A549 (cell line): Measurements from ENCODE around the gene BMPER. TPM values are rescaled to one million over a fixed set of nuclear protein-coding genes. Genes with fewer than 3 reads are reported as not detected.
"Not testable (repeated sequence)": the region's sequence is repeated elsewhere in the genome, so short reads cannot be mapped to it uniquely, and the experiment has no call there.

Experiments
- ATAC-seq, 2 experiments: fragments of 200-7000 bp in 1 of 2; fragments of >200 bp in 1 of 2; cut with Nextera tagmentation in 1 of 2; cut with Tn5 transposase in 1 of 2; 3 replicates each; pipeline versions ENCODE4 v1.8.0 to v1.9.1; 2018 to 2020; ENCODE audit warnings: mild to moderate bottlenecking in 1 of 2, moderate library complexity in 1 of 2
- CTCF ChIA-PET: fragments of 300-600 bp; sonication (Branson Sonifier 250); formaldehyde crosslinking; extraction: SDS; loops from one replicate; lab custom pipeline; 2021; ENCODE audit warnings: antibody characterized with exemption, inconsistent platforms; lab: Yijun Ruan, JAX
- POLR2A ChIA-PET: fragments of 350-600 bp; formaldehyde crosslinking; extraction: SDS; loops from one replicate; lab custom pipeline; 2021; ENCODE audit warnings: antibody characterized with exemption, inconsistent platforms; lab: Yijun Ruan, JAX
- DNase-seq, 2 experiments: peaks; one replicate each; pipeline versions ENCODE4 v3.0.0 to v3.0.0-alpha.2; 2011 to 2016; ENCODE audit warnings: low read depth in 1 of 2, low spot score in 1 of 2
- FAIRE-seq: peaks from 2 replicates; lab custom pipeline; 2011; peaks lifted over from hg19 to GRCh38; lab: Jason Lieb, UNC
- H3K27ac ChIP-seq, 2 experiments: fragments of >200 bp; sonication (Bioruptor Twin); formaldehyde crosslinking; 3 replicates each; pipeline ENCODE4 v1.5.1; 2016 to 2017
- H3K4me1 ChIP-seq: fragments of >200 bp; sonication (Bioruptor Twin); formaldehyde crosslinking; 3 replicates; pipeline ENCODE4 v1.6.1; 2016
- H3K4me2 ChIP-seq: fragments of >200 bp; sonication (Bioruptor Twin); formaldehyde crosslinking; 3 replicates; pipeline ENCODE4 v1.6.1; 2016
- H3K4me3 ChIP-seq: fragments of >200 bp; sonication (Bioruptor Twin); formaldehyde crosslinking; 3 replicates; pipeline ENCODE4 v1.5.1; 2016
- H3K9me3 ChIP-seq: fragments of >200 bp; sonication (Bioruptor Twin); formaldehyde crosslinking; 3 replicates; pipeline ENCODE4 v1.6.1; 2016
- ESRRA ChIP-seq: fragments of 150-350 bp; IDR thresholded peaks from 2 replicates; pipeline ENCODE4 v1.6.1; 2014; ENCODE audit warnings: mild to moderate bottlenecking, low read length, borderline replicate concordance
- FOXS1 ChIP-seq: fragments of 250-450 bp; sonication (Bioruptor Pico); IDR thresholded peaks from 2 replicates; pipeline ENCODE4 v1.5.0; 2020; ENCODE audit warnings: mild to moderate bottlenecking, moderate library complexity
- GATA3 ChIP-seq: IDR thresholded peaks from 2 replicates; pipeline ENCODE4 v1.6.1; 2012; ENCODE audit warnings: borderline replicate concordance
- HOXB5 ChIP-seq: fragments of 250-450 bp; sonication (Bioruptor Pico); IDR thresholded peaks from 2 replicates; pipeline ENCODE4 v1.5.0; 2020; ENCODE audit warnings: mild to moderate bottlenecking, moderate library complexity
- KDM5A ChIP-seq: fragments of 200-600 bp; sonication (generic); IDR thresholded peaks from 2 replicates; pipeline ENCODE4 v1.6.1; 2016; ENCODE audit warnings: antibody characterized with exemption, mild to moderate bottlenecking
- MAX ChIP-seq: IDR thresholded peaks from 2 replicates; pipeline ENCODE4 v1.6.1; 2012
- MYC ChIP-seq: IDR thresholded peaks from 2 replicates; pipeline ENCODE4 v1.6.1; 2012; ENCODE audit warnings: mild to moderate bottlenecking, inconsistent platforms, low read length, improper control_type of control experiment, borderline replicate concordance
- PBX3 ChIP-seq: IDR thresholded peaks from 2 replicates; pipeline ENCODE4 v1.6.1; 2012
- PHF8 ChIP-seq: fragments of 200-600 bp; sonication (generic); IDR thresholded peaks from 2 replicates; pipeline ENCODE4 v1.6.1; 2016; ENCODE audit warnings: low read depth, mild to moderate bottlenecking, antibody characterized with exemption, moderate library complexity, borderline replicate concordance
- POLR2A ChIP-seq: IDR thresholded peaks from 2 replicates; pipeline ENCODE4 v1.6.1; 2012; ENCODE audit warnings: mild to moderate bottlenecking, low read length
- RARB ChIP-seq: fragments of 250-450 bp; sonication (Bioruptor Pico); IDR thresholded peaks from 2 replicates; pipeline ENCODE4 v1.8.0; 2021; ENCODE audit warnings: mild to moderate bottlenecking, moderate library complexity
- ZFP36 ChIP-seq: fragments of 450-650 bp; IDR thresholded peaks from 2 replicates; pipeline ENCODE4 v1.6.1; 2014; ENCODE audit warnings: borderline replicate concordance; ENCODE audit not compliant: partially characterized antibody
- WGBS: methylation state at CpG from one replicate; pipeline ENCODE4 v1.1.6; 2017; ENCODE audit errors: missing lambda C conversion rate; 5-methylcytosine and 5-hydroxymethylcytosine counted together
- polyA plus RNA-seq, 4 experiments: library from polyadenylated mRNA; depleted of rRNA in 3 of 4; stranded (reverse); fragments of >200 nt; fragmentation: RNase III in 1 of 4; extraction: RNeasy Plus Mini Kit Qiagen cat#74134 plus additional on column Dnase treatment in 1 of 4; gene quantifications; 2 replicates in 3 of 4; 3 replicates in 1 of 4; pipeline ENCODE4 v1.2.3, GENCODE V29; 2011 to 2017

The BMPER gene
- polyA plus RNA-seq, 2 of the 4 experiments (the other 2 are of a cell fraction) = 5.0 to 5.8 TPM

GRCh38 chr7:34168013-34168412, 262.7 kb downstream of the BMPER start:
- Histone ChIP-seq H3K4me1 (no peaks in the 10 kb centered on the region), H3K27ac (peak overlapping the region in 1 of 2 experiments; percentile 22; a peak in 1 of 6 replicates), H3K9me3 (0 out of 3 replicates have a peak, but pooled peaks cover 3% of the 10 kb centered on the region), H3K4me2 (no peak overlapping the region), H3K4me3 (no peak overlapping the region)
- CTCF ChIA-PET = interaction anchor here (0.6 kb wide), 1 partner anchor 186 kb away, joined by 3 read pairs; no protein-coding TSS in a partner anchor
- no peak for FAIRE-seq
- TF ChIP-seq MYC = no peak
- POLR2A ChIA-PET = no interaction called here
- no peak for ATAC-seq
- WGBS = 79% methylated on average over 8 of the region's 8 CpGs
- DNase-seq = no peak

GRCh38 chr7:34174688-34175616, 269.6 kb downstream of the BMPER start:
- FAIRE-seq, H3K9me3 ChIP-seq, H3K4me1 ChIP-seq, POLR2A ChIA-PET: not testable (repeated sequence)
- TF ChIP-seq MAX (peak; percentile 43), GATA3 (peak; percentile 53; the same call in 1 of the 2 replicates), HOXB5 (CRISPR knock-in tag) (peak; percentile 12; the same call in 1 of the 2 replicates)
- peak in 1 of 2 experiments; percentile 72; a peak in 3 of 6 replicates for ATAC-seq
- Histone ChIP-seq H3K27ac (peak overlapping the region; percentile 87 to 95), H3K4me2 (peak overlapping the region; percentile 88), H3K4me3 (peak overlapping the region; percentile 59)
- DNase-seq = peak in 1 of 2 experiments; percentile 70
- 2% methylated on average over 17 of the region's 32 CpGs for WGBS
- CTCF ChIA-PET = interaction anchor here (1.0 to 1.6 kb wide), 3 partner anchors 8 to 146 kb away, joined by 3 to 4 read pairs (median 4); no protein-coding TSS in a partner anchor

- no peak for TF ChIP-seq KDM5A
- TF ChIP-seq PBX3 = no peak
- no peak for TF ChIP-seq ZFP36
- TF ChIP-seq PHF8 = no peak
- no peak for TF ChIP-seq FOXS1 (CRISPR knock-in tag)
- Histone ChIP-seq H3K4me1 (peaks cover 8% of the 10 kb centered on the region; the same call in 1 of the 3 replicates), H3K4me3 (peak overlapping the region; percentile 59), H3K9me3 (no peaks in the 10 kb centered on the region), H3K4me2 (peak overlapping the region; percentile 88), H3K27ac (peak overlapping the region; percentile 87 to 95)
- POLR2A ChIA-PET = no interaction called here
- CTCF ChIA-PET = interaction anchor here (1.0 to 1.6 kb wide), 3 partner anchors 9 to 145 kb away, joined by 3 to 4 read pairs (median 4); no protein-coding TSS in a partner anchor
- ATAC-seq = peak; percentile 34 to 72; a peak in 3 of 6 replicates
- WGBS = 60% methylated on average over 3 of the region's 3 CpGs
- no peak for DNase-seq
- FAIRE-seq = no peak
Observed at GRCh38 chr7:34175837-34176236, 270.5 kb downstream of the BMPER start.

GRCh38 chr7:34177476-34177875, 272.1 kb downstream of the BMPER start:
- no peak for DNase-seq
- no peak for ATAC-seq
- Histone ChIP-seq H3K27ac (no peak overlapping the region), H3K4me3 (no peak overlapping the region), H3K9me3 (no peaks in the 10 kb centered on the region), H3K4me1 (peaks cover 8% of the 10 kb centered on the region; the same call in 1 of the 3 replicates), H3K4me2 (no peak overlapping the region)
- FAIRE-seq = no peak
- ChIA-PET POLR2A (no interaction called here), CTCF (interaction anchor here (0.6 to 1.1 kb wide), 3 partner anchors 195 to 245 kb away, joined by 3 to 4 read pairs (median 4); no protein-coding TSS in a partner anchor)
- TF ChIP-seq ESRRA = no peak
- no peak for TF ChIP-seq RARB (CRISPR knock-in tag)
- TF ChIP-seq POLR2A = no peak
- WGBS = 93% methylated on average over 3 of the region's 3 CpGs
